Liver (tissue), 9 donors: ENCODE results near the gene POTEG. TPM values are rescaled to one million over a fixed set of nuclear protein-coding genes. Genes with fewer than 3 reads are reported as not detected.
"Not testable (repeated sequence)": the region's sequence is repeated elsewhere in the genome, so short reads cannot be mapped to it uniquely, and the experiment has no call there.

Source experiments
- DNase-seq: peaks from one replicate; pipeline ENCODE4 v3.0.0-alpha.2; 2017; ENCODE audit warnings: low spot score
- H3K27ac ChIP-seq, 2 donors: one replicate each; pipeline ENCODE4 v1.7.0; 2013; ENCODE audit warnings: inconsistent platforms in 2 of 2, low read length in 2 of 2, control low read depth in 1 of 2, low read depth in 1 of 2, mild to moderate bottlenecking in 1 of 2
- H3K27me3 ChIP-seq, 4 donors: one replicate each; pipeline versions ENCODE4 v1.6.1 to v1.7.0; 2013; ENCODE audit warnings: low read length in 3 of 4, inconsistent platforms in 1 of 4, mild to moderate bottlenecking in 1 of 4, moderate library complexity in 1 of 4; ENCODE audit not compliant: control insufficient read depth in 4 of 4, insufficient read depth in 4 of 4
- H3K36me3 ChIP-seq, 4 donors: one replicate each; pipeline versions ENCODE4 v1.6.1 to v1.7.0; 2013; ENCODE audit warnings: low read length in 3 of 4, mild to moderate bottlenecking in 3 of 4, low read depth in 1 of 4, moderate library complexity in 1 of 4; ENCODE audit not compliant: control insufficient read depth in 4 of 4, insufficient read depth in 3 of 4
- H3K4me1 ChIP-seq, 4 donors: one replicate each; pipeline versions ENCODE4 v1.6.1 to v1.7.0; 2013; ENCODE audit warnings: low read length in 3 of 4, mild to moderate bottlenecking in 3 of 4, moderate library complexity in 1 of 4; ENCODE audit not compliant: control insufficient read depth in 4 of 4, insufficient read depth in 4 of 4
- H3K4me3 ChIP-seq, 3 donors: one replicate each; pipeline versions ENCODE4 v1.6.1 to v1.7.0; 2013; ENCODE audit warnings: low read length in 3 of 3, control low read depth in 1 of 3, low read depth in 1 of 3, mild to moderate bottlenecking in 1 of 3
- H3K9ac ChIP-seq, 2 donors: one replicate each; pipeline ENCODE4 v1.7.0; 2013; ENCODE audit warnings: low read length in 2 of 2, mild to moderate bottlenecking in 2 of 2, moderate library complexity in 2 of 2, control low read depth in 1 of 2, low read depth in 1 of 2
- H3K9me3 ChIP-seq, 4 donors: one replicate each; pipeline versions ENCODE4 v1.6.1 to v1.7.0; 2013; ENCODE audit warnings: low read length in 3 of 4; ENCODE audit not compliant: control insufficient read depth in 4 of 4
- WGBS: extraction: QIAGEN DNeasy Blood & Tissue Kit; methylation state at CpG from one replicate; pipeline ENCODE4 v1.1.7; 2013; 5-methylcytosine and 5-hydroxymethylcytosine counted together
- polyA plus RNA-seq, 2 donors: library from polyadenylated mRNA; stranded (reverse) in 1 of 2; unstranded in 1 of 2; fragments of 200-250 nt in 1 of 2; fragments of >200 nt in 1 of 2; fragmentation: Nextera tagmentation in 1 of 2; extraction: Ambion mirVana in 1 of 2; gene quantifications; one replicate each; pipeline versions ENCODE4 v1.2.1 to v1.2.3, GENCODE V29; 2013 to 2015
- total RNA-seq, 2 donors: library from RNA; depleted of rRNA; stranded (reverse); fragments of >200 nt; gene quantifications; one replicate each; pipeline ENCODE4 v1.2.3, GENCODE V29; 2014
- donor health status: healthy.
- donor health status: healthy.
- donor health status: healthy.
- donor health status: healthy.
- donor health status: healthy.

The POTEG gene
- total and polyA plus RNA-seq, 4 donors = not detected

GRCh38 chr14:19388741-19389140 is 45.4 kb downstream of the POTEG start:
- 70% methylated on average over 2 of the region's 4 CpGs for WGBS
- not testable (repeated sequence) for H3K4me1 ChIP-seq, H3K9me3 ChIP-seq, H3K27me3 ChIP-seq, H3K27ac ChIP-seq, DNase-seq, H3K9ac ChIP-seq, H3K4me3 ChIP-seq, H3K36me3 ChIP-seq

GRCh38 chr14:19386996-19387395 is 47.1 kb downstream of the POTEG start:
- not testable (repeated sequence) for H3K36me3 ChIP-seq, H3K27ac ChIP-seq, H3K9me3 ChIP-seq, H3K27me3 ChIP-seq, DNase-seq, H3K4me3 ChIP-seq, H3K4me1 ChIP-seq, H3K9ac ChIP-seq
- 70% methylated on average over 9 of the region's 9 CpGs for WGBS

DNA sequence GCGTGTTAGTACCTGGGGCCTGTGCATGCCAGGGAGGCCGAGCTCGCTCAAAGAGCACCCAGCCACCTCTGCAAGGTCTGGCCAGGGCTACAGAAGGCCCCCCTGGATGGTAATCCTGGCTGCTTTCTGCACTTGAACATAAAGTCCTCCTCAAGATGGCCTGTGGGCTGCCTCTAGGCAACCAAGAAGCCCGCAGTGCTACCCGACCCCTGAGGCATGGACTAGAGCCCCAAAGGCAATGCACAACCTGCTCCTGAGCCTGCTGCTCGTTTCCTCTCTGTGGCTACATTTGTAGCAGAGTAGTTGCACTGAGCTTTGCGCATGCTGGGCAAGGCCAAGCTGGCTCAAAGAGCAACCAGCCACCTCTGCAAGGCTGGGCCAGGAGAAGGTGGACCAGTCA is 47.8 kb downstream of the POTEG start:
- H3K9ac ChIP-seq, H3K36me3 ChIP-seq, H3K4me1 ChIP-seq, H3K9me3 ChIP-seq, H3K27me3 ChIP-seq, DNase-seq, H3K27ac ChIP-seq, H3K4me3 ChIP-seq: not testable (repeated sequence)
- 55% methylated on average over 3 of the region's 7 CpGs for WGBS

- H3K27ac ChIP-seq, H3K4me1 ChIP-seq, H3K27me3 ChIP-seq, H3K36me3 ChIP-seq, H3K9ac ChIP-seq, DNase-seq, H3K4me3 ChIP-seq, H3K9me3 ChIP-seq: not testable (repeated sequence)
- 48% methylated on average over 3 of the region's 6 CpGs for WGBS
These were observed 49.9 kb downstream of the POTEG start for GRCh38 chr14:19384088-19384781.

DNA sequence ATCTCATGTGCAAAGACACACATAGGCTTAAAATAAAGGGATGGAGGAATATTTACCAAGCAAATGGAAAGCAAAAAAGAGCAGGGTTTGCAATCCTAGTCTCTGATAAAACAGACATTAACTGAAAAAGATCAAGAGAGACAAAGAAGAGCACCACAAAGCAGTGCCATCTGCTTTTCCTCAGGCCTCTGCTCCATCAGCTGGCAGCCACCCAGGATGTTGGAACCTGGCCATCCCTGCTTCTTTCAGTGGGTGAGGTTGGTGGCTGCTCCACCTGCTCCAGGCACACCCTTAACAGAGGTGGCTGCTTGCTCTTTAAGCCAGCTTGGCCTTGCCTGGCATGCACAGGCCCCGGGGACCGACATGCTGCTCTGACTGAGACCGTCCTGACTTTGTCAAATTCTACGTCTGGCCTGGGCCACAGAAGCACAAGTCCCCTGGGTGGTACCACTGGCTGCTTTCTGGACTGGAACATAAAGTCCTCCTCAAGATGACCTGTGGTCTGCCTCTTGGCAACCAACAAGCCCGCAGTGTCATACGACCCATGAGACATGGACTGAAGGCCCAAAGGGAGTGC is 51.0 kb downstream of the POTEG start:
- DNase-seq = not testable (repeated sequence)

DNA sequence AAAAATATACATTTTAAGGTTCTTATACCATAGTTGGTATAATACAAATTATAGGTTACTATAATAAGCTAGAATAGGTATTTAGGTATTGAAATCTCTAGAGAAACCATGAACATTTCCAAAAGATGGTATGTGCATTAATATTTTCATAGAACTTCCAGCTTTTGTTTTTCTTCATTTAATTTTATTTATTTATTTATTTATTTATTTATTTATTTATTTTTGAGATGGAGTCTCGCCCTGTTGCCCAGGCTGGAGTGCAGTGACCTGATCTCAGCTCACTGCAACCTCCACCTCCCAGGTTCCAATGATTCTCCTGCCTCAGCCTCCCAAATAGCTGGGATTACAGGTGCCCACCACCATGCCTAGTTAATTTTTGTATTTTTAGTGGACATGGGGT is 54.0 kb downstream of the POTEG start:
- not testable (repeated sequence) for H3K4me3 ChIP-seq, H3K4me1 ChIP-seq, H3K27ac ChIP-seq, DNase-seq, H3K9ac ChIP-seq, H3K9me3 ChIP-seq, H3K36me3 ChIP-seq, H3K27me3 ChIP-seq
- WGBS = 40% methylated on average over 1 of the region's 1 CpG

More for the DNA sequence above, 51.0 kb downstream of the POTEG start:
- H3K9ac ChIP-seq, H3K9me3 ChIP-seq, H3K36me3 ChIP-seq, H3K27ac ChIP-seq, H3K4me1 ChIP-seq, H3K4me3 ChIP-seq, H3K27me3 ChIP-seq: not testable (repeated sequence)
- WGBS = no CpG with 5 or more reads among the region's 6 CpGs

GRCh38 chr14:19374451-19374903 is 59.7 kb downstream of the POTEG start:
- not testable (repeated sequence) for H3K36me3 ChIP-seq, H3K4me1 ChIP-seq, DNase-seq, H3K9ac ChIP-seq, H3K9me3 ChIP-seq, H3K4me3 ChIP-seq, H3K27ac ChIP-seq, H3K27me3 ChIP-seq
- 83% methylated on average over 13 of the region's 13 CpGs for WGBS

DNA sequence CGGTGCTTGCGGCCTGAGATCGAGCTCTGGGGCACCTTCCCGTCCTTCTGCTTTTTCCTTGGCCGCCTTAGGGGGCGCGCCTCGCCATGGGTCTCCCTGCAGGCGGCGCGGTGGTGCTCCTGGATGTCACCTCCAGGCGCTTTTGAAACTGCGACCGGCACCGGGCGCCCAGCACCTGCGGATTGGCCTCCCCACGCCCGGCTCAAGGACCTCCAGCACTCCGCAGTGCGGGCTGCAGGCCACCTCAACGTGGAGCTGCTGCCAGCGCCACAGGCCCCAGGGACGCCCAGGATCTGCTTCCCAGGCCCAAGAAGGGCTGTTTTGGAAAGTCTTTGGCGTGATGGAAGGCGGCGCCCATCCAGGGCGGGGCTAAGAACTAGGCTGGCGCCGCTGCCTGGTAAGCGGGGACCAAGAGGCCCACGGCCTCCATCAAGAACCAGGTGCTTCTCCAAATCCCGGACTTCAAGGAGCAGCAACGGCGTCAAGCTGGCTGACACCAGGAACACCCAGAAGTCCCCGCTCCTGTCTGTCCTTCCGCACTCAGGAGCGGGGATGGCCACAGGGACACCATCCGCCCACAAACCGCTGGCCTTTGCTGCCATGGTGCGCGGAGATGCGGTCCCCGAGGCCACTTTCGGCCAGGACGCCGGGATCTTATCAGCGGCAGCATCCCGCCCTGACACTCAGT is 61.2 kb downstream of the POTEG start:
- H3K27ac ChIP-seq, H3K9ac ChIP-seq, H3K27me3 ChIP-seq, DNase-seq, H3K4me3 ChIP-seq, H3K4me1 ChIP-seq, H3K9me3 ChIP-seq, H3K36me3 ChIP-seq: not testable (repeated sequence)
- 66% methylated on average over 49 of the region's 49 CpGs for WGBS
